NCI-H526 treated with DMSO at 0.1 percent for 48 hours (cell line): ENCODE measurements around the gene TBC1D1.
"Not testable (repeated sequence)": the region's sequence is repeated elsewhere in the genome, so short reads cannot be mapped to it uniquely, and the experiment has no call there.

ENCODE experiments used
- DNase-seq: peaks from one replicate; lab custom pipeline; 2025; lab: John Stamatoyannopoulos, UW

TBC1D1 gene

GRCh38 chr4:38013461-38014366 is 122.8 kb downstream of the TBC1D1 start:
- no peak for DNase-seq

- DNase-seq, result no peak
Measured at GRCh38 chr4:38014421-38014852, 123.6 kb downstream of the TBC1D1 start.

- no peak for DNase-seq
Measured at GRCh38 chr4:38015886-38016515, 125.1 kb downstream of the TBC1D1 start.

- no peak for DNase-seq
Measured at GRCh38 chr4:38016698-38017097, 125.8 kb downstream of the TBC1D1 start.

GRCh38 chr4:38017609-38018008 is 126.7 kb downstream of the TBC1D1 start:
- DNase-seq, result no peak

GRCh38 chr4:38020386-38020785 is 129.5 kb downstream of the TBC1D1 start:
- DNase-seq, result no peak

- not testable (repeated sequence) for DNase-seq
Measured at GRCh38 chr4:38020961-38021360, 130.1 kb downstream of the TBC1D1 start.

GRCh38 chr4:38021751-38022150 is 130.9 kb downstream of the TBC1D1 start:
- no peak for DNase-seq

- DNase-seq, result no peak
Measured at GRCh38 chr4:38023347-38024205, 132.7 kb downstream of the TBC1D1 start.

GRCh38 chr4:38024206-38024509 is 133.3 kb downstream of the TBC1D1 start:
- no peak for DNase-seq

GRCh38 chr4:38025665-38026064 is 134.8 kb downstream of the TBC1D1 start:
- DNase-seq, result no peak

- no peak for DNase-seq
Measured at GRCh38 chr4:38026158-38026740, 135.4 kb downstream of the TBC1D1 start.

- DNase-seq, result no peak
Measured at GRCh38 chr4:38030023-38030422, 139.1 kb downstream of the TBC1D1 start.

- DNase-seq, result peak; percentile 28
Measured at GRCh38 chr4:38034986-38035882, 144.3 kb downstream of the TBC1D1 start.

- no peak for DNase-seq
Measured at GRCh38 chr4:38036548-38036947, 145.7 kb downstream of the TBC1D1 start.

GRCh38 chr4:38037612-38038011 is 146.7 kb downstream of the TBC1D1 start:
- no peak for DNase-seq

- no peak for DNase-seq
Measured at GRCh38 chr4:38040619-38041018, 149.7 kb downstream of the TBC1D1 start.

- DNase-seq, result no peak
Measured at GRCh38 chr4:38044060-38044459, 153.2 kb downstream of the TBC1D1 start.

- DNase-seq, result no peak
Measured at GRCh38 chr4:38045289-38045988, 154.6 kb downstream of the TBC1D1 start.

GRCh38 chr4:38046727-38047489 is 156.0 kb downstream of the TBC1D1 start:
- no peak for DNase-seq
